KOPT-K1 (cell line): Measurements from ENCODE around the gene CYTH3.

Experiments
- H3K27ac ChIP-seq: fragments of 200-600 bp; sonication (generic); 2 replicates; pipeline ENCODE4 v1.5.1; 2016; ENCODE audit warnings: antibody characterized with exemption, mild to moderate bottlenecking, low read depth, low read length; ENCODE audit not compliant: poor library complexity, severe bottlenecking
- H3K36me3 ChIP-seq: fragments of 200-600 bp; sonication (generic); 2 replicates; pipeline ENCODE4 v1.5.1; 2017; ENCODE audit warnings: antibody characterized with exemption, mild to moderate bottlenecking, low read length, moderate library complexity; ENCODE audit not compliant: insufficient read depth
- H3K9me3 ChIP-seq: fragments of 200-600 bp; sonication (generic); 2 replicates; pipeline ENCODE4 v1.5.1; 2017; ENCODE audit warnings: antibody characterized with exemption, low read length, mild to moderate bottlenecking; ENCODE audit not compliant: insufficient read depth, poor library complexity, severe bottlenecking

The CYTH3 gene

GRCh38 chr7:6271694-6272440 lies 557 bp downstream of the CYTH3 start:
- H3K36me3 ChIP-seq = no peaks in the 10 kb centered on the region
- H3K27ac ChIP-seq = no peak overlapping the region
- H3K9me3 ChIP-seq = no peaks in the 10 kb centered on the region

DNA sequence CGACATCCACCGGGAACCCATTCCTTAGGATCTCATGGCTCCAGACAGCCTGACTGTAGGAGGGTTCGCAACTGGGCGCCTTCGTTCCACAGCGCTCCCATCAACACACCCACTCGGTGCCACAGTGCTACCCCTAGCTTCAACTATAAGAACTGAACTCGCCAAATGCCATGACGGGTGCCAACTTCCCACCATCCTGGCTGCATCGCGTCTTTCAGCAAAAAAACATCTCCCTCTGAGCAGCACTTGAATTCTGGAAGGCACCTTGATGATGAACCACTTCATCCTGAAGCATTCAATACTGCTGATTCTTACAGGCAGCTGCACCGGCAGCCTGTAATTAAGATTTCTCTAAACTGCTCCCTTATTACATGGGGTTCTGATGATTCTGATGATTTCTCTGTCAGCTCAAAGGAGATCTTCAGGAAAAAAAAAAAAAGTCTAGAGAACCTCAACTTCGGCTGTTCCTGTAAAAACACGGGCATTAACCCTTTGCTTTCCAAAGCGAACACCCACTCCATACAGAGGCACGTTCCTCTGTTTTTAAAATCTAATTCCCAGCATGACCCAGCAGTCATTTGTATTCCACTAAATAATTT lies 1.3 kb downstream of the CYTH3 start:
- no peak overlapping the region for H3K27ac ChIP-seq
- H3K36me3 ChIP-seq = no peaks in the 10 kb centered on the region
- no peaks in the 10 kb centered on the region for H3K9me3 ChIP-seq

- Histone ChIP-seq H3K27ac (no peak overlapping the region), H3K36me3 (no peaks in the 10 kb centered on the region), H3K9me3 (no peaks in the 10 kb centered on the region)
These were observed 2.9 kb downstream of the CYTH3 start for GRCh38 chr7:6269527-6269926.

- no peak overlapping the region for H3K27ac ChIP-seq
- no peaks in the 10 kb centered on the region for H3K36me3 ChIP-seq
- H3K9me3 ChIP-seq = no peaks in the 10 kb centered on the region
These were observed 3.5 kb downstream of the CYTH3 start for GRCh38 chr7:6268907-6269306.

DNA sequence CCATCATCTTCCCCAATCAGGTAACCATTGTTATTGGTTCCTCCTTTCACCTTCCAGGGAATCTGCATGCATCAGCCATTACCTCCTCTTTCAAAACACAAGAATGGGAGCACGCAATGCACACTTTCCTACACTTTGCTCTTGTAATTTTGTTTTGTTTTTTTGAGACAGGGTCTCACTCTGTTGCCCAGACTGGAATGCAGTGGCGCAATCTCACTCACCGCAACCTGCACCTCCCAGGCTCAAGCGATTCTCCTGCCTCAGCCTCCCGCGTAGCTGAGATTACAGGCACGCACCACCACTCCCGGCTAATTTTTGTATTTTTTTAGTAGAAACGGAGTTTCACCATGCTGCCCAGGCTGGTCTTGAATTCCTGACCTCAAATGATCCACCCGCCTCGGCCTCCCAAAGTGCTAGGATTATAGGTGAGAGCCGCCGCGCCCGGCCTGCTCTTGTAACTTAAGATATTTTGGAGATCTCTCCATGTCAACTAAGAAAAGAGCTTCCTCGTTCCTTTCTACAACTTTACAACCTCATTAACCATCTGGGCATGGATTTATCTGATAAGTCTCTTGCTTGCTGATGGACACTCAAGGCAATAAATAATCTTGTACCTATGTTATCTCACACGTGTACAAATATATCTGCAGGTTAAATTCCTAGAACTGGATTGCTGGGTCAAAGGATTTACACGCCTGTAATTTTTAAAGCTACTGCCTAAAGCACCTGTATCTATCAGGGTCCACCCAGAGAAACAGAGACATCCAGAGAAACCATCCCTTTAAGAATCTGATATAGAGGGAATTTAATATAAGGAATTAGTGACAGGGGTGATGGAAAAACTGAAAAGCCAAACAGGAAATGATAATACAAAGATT lies 4.2 kb downstream of the CYTH3 start:
- no peak overlapping the region for H3K27ac ChIP-seq
- no peaks in the 10 kb centered on the region for H3K36me3 ChIP-seq
- H3K9me3 ChIP-seq = no peaks in the 10 kb centered on the region

DNA sequence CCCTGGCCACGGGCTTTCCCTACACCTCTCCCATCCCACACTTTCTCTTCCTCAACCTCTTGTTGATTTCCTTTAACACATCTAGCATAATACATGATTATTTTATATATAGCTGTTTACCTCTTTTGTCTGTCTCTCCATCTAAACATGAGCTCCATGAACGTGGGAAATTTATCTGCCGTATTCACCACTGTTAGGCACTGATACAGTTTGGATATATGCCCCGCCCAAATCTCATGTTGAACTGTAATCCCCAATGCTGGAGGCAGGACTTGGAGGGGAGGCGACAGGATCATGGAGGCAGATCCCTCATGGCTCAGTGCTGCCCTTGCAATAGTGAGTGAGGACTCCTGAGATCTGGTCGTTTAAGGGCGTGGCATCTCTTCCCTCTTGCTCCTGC lies 5.7 kb downstream of the CYTH3 start:
- Histone ChIP-seq H3K27ac (no peak overlapping the region), H3K36me3 (no peaks in the 10 kb centered on the region), H3K9me3 (no peaks in the 10 kb centered on the region)

- no peaks in the 10 kb centered on the region for H3K9me3 ChIP-seq
- H3K27ac ChIP-seq = no peak overlapping the region
- H3K36me3 ChIP-seq = no peaks in the 10 kb centered on the region
These were observed 10.2 kb downstream of the CYTH3 start for GRCh38 chr7:6262221-6262620.

DNA sequence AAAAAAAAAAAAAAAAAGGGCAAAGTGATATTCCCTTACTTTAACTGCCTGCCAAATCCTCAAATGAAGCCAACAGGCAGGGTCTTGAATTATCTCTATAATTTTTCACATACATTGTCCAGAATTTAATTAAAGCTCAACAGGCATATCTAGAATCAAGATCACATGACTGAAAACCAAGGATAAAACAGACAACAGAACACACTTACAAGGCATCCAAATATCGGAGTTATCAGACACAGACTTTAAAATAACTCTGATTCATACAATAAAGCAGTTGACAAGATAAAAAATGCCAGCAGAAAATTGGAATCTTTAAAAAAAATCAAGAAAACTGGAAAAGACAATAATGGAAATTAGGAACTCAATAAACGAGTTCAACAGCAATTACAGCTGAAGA lies 10.7 kb downstream of the CYTH3 start:
- Histone ChIP-seq H3K9me3 (no peaks in the 10 kb centered on the region), H3K36me3 (no peaks in the 10 kb centered on the region), H3K27ac (no peak overlapping the region)

DNA sequence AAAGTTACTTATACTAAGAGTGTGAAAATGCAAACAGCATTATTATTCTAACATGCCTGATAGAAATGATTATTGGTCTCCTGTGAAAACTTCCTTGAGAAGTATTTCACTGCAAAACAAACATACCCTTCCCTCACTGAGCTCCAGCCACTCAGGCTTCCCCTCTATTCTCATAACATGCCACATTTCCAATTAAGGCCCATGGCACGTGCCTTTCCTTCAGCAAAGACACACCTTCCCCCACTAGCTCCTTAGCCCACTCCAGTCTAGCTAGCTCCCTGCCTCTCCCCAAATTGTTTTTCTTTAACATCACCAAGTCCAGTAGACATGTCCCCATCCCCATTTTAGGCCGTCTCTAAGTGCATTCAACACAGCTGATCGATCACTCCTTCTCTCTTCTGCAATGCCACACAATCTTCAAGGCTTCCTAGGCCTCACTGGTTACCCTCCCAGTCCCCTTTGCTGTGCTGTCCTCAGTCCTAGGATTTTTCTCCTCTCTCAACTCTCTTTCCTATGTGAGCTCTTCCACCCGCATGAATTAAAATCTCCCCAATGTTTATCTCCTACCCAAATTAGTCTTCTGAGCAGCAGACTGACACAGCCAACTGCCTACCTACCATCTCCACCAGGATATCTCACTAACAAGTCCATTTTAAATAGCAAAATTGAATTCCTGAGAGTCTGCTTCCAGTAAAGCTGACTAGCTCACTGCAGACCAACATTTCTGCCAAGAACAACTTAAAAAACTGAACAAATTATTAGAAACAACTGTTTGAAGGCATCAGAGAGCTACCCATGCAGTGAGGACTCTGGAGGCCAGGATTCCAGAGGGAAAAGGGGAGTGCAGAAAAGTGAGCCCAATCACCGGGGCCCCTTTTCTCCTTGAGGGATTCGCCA lies 11.9 kb downstream of the CYTH3 start:
- no peak overlapping the region for H3K27ac ChIP-seq
- no peaks in the 10 kb centered on the region for H3K36me3 ChIP-seq
- H3K9me3 ChIP-seq = no peaks in the 10 kb centered on the region

- no peaks in the 10 kb centered on the region for H3K9me3 ChIP-seq
- H3K27ac ChIP-seq = no peak overlapping the region
- H3K36me3 ChIP-seq = no peaks in the 10 kb centered on the region
These were observed 13.2 kb downstream of the CYTH3 start for GRCh38 chr7:6259257-6259656.

DNA sequence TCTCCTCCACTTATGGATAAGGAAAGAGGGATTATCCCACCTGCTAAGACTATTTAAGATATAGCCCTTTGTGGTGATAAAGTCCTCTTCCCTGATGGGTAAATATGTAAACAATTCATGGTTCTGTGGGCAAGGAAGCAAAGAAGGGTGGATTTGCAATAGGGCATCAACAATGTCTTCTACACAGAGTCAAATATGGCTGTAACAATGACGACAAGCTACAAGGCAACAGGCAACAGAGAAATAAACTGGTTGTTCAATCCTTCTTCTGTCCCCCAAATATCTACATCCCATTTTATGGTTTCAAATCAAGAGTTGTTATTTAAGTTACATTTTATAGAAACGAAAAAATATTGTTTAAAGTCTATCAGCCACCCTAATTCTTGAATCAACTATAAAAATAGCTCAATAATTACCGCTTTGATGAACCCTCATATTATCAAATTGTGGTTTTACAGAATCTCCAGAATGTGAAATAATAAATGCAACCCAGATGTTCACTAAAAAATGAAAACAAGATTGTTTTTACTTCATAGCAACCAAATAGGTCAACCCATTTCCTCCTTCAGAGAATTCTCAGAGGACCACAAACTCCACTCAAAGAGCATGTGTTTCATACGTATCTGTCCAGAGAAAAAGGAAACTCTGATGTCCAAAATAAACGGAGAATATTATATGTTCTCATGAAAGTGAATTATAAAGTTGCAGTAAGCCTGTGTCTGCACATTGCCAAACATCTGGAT lies 13.8 kb downstream of the CYTH3 start:
- Histone ChIP-seq H3K27ac (no peak overlapping the region), H3K36me3 (no peaks in the 10 kb centered on the region), H3K9me3 (no peaks in the 10 kb centered on the region)

GRCh38 chr7:6257675-6258074 lies 14.7 kb downstream of the CYTH3 start:
- Histone ChIP-seq H3K27ac (no peak overlapping the region), H3K36me3 (no peaks in the 10 kb centered on the region), H3K9me3 (no peaks in the 10 kb centered on the region)

GRCh38 chr7:6256677-6257535 lies 15.5 kb downstream of the CYTH3 start:
- H3K36me3 ChIP-seq = no peaks in the 10 kb centered on the region
- no peak overlapping the region for H3K27ac ChIP-seq

More at GRCh38 chr7:6256677-6257535, 15.5 kb downstream of the CYTH3 start:
- no peaks in the 10 kb centered on the region for H3K9me3 ChIP-seq
